ENCODE measurements around the gene DSG4.

Gene DSG4

GRCh38 chr18:31450409-31450808 is 73.8 kb downstream of the DSG4 start:
- no peak for DNase-seq (ENCODE audit: low spot score)

GRCh38 chr18:31451625-31452024 is 75.0 kb downstream of the DSG4 start:
- no peak for DNase-seq (ENCODE audit: low spot score)

GRCh38 chr18:31454066-31454708 is 77.6 kb downstream of the DSG4 start:
- no peak for DNase-seq (ENCODE audit: low spot score)
